Renal cortical epithelial cell (primary cell): ENCODE data around the gene RIMKLA. TPM values are rescaled to one million over a fixed set of nuclear protein-coding genes. Genes with fewer than 3 reads are reported as not detected.

Experiments
- DNase-seq: peaks from one replicate; pipeline ENCODE4 v3.0.0-alpha.2; 2011; ENCODE audit warnings: low read depth
- total RNA-seq: library from RNA; depleted of rRNA; stranded (reverse); fragments of >200 nt; gene quantifications from 2 replicates; pipeline ENCODE4 v1.2.3, GENCODE V29; 2014

Gene RIMKLA
- total RNA-seq, 1 donor from 2014 or later = 1.0 TPM

GRCh38 chr1:42372796-42373195 lies 7.8 kb upstream of the RIMKLA start:
- DNase-seq = no peak

GRCh38 chr1:42379794-42380585 lies 602 bp upstream of the RIMKLA start:
- peak; percentile 25 for DNase-seq

- DNase-seq = no peak
Measured at GRCh38 chr1:42381280-42381673, 685 bp downstream of the RIMKLA start.

GRCh38 chr1:42385283-42385682 lies 4.7 kb downstream of the RIMKLA start:
- peak; percentile 34 for DNase-seq

GRCh38 chr1:42386051-42386450 lies 5.5 kb downstream of the RIMKLA start:
- no peak for DNase-seq

- DNase-seq = no peak
Measured at GRCh38 chr1:42392255-42392654, 11.7 kb downstream of the RIMKLA start.

- no peak for DNase-seq
Measured at GRCh38 chr1:42392967-42393848, 12.6 kb downstream of the RIMKLA start.

GRCh38 chr1:42399315-42400100 lies 18.9 kb downstream of the RIMKLA start:
- DNase-seq = no peak

GRCh38 chr1:42403880-42404400 lies 23.3 kb downstream of the RIMKLA start:
- DNase-seq = no peak

GRCh38 chr1:42414551-42415496 lies 34.2 kb downstream of the RIMKLA start:
- no peak for DNase-seq

GRCh38 chr1:42417166-42417565 lies 36.6 kb downstream of the RIMKLA start:
- no peak for DNase-seq

- no peak for DNase-seq
Measured at GRCh38 chr1:42418516-42418915, 37.9 kb downstream of the RIMKLA start.

- DNase-seq = no peak
Measured at GRCh38 chr1:42419126-42419821, 38.7 kb downstream of the RIMKLA start.

- DNase-seq = no peak
Measured at GRCh38 chr1:42420121-42420520, 39.5 kb downstream of the RIMKLA start.

GRCh38 chr1:42420911-42421585 lies 40.5 kb downstream of the RIMKLA start:
- peak; percentile 87 for DNase-seq

GRCh38 chr1:42422737-42423136 lies 42.1 kb downstream of the RIMKLA start:
- no peak for DNase-seq

GRCh38 chr1:42423681-42424080 lies 43.1 kb downstream of the RIMKLA start:
- no peak for DNase-seq

- peak; percentile 14 for DNase-seq
Measured at GRCh38 chr1:42424201-42424600, 43.6 kb downstream of the RIMKLA start.

GRCh38 chr1:42427240-42427639 lies 46.6 kb downstream of the RIMKLA start:
- DNase-seq = no peak
